Activated CD4-positive, CD25-positive, alpha-beta regulatory T cell treated with anti-CD3 and anti-CD28 coated beads, Interleukin-2, amount 50 U/mL, for 16 hours (primary cell): ENCODE measurements around the gene HTR1A.

ENCODE experiments used
- DNase-seq: peaks from one replicate; pipeline ENCODE4 v3.0.0-alpha.2; 2020; ENCODE audit warnings: low read depth, low spot score

HTR1A gene

DNA sequence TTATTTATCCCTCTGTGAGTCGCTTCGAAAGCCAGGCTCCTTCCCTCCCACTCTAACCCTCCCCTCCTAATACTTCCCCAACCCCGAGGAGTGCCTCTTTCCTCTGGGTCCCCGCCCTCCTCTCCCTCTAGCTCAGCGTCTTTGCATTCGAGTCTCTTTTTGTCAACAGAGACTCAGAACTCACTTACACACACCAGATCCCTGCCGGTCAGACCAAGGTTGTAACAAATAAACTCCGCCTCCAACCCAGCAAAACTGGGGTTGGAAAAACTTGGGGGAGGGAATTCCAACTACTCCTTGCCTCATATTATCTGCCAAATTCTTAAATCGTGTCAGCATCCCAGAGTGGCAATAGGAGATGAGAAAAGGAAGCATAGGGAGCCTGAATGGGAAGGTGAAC is at the start of gene HTR1A:
TSS of gene HTR1A (minus strand) at position 167 of the 400 bp plus-strand sequence. CDS start 726 bp downstream, outside the sequence.
- DNase-seq: no peak

DNA sequence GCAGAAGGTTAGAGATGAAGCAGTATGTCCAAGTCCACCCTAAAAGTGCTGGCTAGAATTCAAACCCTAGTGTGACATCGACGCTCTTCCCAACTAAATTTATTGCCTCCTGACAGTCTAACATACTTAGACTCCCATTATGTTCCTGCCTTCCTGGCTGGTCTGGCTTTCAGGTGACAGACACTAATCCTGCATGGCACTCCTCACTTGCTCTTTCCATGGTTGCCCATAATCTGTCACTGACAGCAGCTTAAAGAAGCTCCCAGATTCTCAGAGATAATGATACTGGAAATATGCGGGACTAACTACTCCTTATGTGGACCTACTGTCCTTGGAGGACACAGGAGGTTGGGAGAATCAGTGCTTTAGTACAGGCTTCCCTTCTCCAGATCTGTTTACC is 41.7 kb upstream of the HTR1A start:
- no peak for DNase-seq

DNA sequence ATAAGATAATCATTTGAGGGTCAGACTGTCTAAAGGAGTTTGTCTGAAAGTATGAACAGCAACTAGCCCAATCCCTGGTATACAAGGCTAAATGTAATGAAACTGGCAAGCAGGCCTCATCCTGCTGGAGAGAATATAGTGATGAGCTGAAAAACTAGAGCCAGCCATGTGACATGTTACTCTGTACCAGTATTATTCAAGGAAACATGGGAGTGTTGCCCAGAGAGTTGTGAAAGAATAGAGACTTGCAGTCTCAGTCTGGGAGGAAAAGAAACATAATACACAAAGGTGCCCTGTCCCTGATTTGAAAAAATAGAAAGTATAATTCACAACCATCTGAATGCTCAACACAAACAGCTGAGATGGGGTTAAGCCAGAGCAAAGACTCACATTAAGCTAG is 37.9 kb upstream of the HTR1A start:
- no peak for DNase-seq

DNA sequence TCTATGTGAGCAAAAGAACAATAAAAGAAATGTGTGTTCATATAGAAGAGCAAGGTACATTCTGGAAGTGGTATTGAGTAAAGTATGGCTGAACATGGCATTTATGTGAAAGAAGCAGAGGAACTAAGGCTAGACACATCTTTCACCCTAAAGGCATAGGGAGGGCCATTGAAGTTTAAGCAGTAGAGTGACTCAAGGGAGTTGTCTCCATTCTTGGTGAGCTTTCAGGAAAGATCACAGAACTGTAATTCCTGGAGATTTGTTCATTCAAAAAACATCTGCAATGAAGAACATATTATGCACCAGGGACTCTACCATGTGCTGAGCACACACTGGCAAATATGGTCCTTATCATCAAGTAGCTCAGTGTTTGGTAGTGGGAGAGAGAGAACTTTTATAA is 24.8 kb upstream of the HTR1A start:
- no peak for DNase-seq

DNA sequence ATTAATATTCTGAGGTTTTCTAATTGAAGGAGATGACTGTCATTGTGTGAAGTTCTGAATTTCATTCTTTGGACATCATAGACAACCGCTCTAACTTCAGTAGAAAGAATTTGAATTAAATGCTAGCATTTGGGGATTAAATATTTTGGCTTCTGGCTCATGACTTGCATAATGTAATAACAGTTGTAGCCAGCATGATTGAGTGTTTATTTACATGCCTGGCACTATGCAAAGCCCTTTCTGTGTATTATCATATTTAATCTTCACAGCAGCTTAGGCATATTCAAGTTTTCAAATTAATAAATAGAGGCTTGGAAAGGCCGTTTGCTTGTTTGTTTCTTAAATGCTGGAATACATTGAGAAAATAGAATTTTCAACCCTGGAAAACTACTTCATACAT is 19.6 kb upstream of the HTR1A start:
- no peak for DNase-seq

DNA sequence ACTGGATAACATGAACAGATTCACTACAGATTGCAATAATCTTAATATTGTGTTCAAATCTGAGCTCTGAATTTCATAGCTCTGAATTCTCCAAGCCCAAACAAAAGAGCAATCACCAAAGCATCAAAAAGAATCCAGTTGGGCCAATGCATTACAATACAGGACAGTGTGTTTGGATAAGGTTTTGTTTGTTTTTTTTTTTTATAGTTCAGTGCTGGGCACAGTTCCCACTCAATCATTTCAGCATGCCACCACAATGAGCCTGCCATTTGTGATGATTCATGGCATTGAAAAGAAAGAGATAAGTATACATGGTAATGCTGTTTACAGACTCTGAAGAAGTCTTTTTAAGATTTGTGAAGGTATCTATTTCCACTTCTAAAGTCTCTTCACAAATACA is 1.7 kb upstream of the HTR1A start:
- DNase-seq: no peak

DNA sequence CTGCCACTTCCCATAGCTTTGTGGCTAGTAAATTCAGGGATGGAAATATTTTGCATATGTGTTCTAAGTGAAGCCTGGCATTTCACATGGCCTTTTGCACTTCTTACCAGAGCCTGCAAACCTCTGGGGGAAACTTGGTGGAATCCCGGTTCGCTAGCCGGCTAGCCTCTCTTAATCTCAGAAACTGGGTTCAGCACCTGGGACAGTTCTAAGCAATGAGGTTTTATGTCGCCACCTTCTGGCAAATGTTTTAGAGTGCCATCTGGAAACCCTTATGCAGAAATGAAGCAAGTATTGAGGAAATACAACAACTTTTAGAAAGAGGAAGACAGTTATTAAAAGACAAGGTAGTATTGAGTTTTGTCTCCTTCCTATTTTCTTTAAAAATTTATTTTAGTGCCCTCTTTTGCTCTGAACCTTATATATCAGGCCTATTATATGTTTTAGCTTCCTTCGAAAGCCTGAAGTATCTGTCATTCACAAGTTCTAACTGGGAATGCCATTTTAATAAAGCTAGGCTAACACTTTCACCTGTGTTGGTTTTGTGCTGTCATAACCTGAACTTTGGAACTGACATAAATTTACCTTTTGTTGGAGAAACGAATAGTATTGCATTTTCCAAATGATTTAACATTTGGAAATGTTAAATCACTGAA is 963 bp upstream of the HTR1A start:
- DNase-seq: no peak

DNA sequence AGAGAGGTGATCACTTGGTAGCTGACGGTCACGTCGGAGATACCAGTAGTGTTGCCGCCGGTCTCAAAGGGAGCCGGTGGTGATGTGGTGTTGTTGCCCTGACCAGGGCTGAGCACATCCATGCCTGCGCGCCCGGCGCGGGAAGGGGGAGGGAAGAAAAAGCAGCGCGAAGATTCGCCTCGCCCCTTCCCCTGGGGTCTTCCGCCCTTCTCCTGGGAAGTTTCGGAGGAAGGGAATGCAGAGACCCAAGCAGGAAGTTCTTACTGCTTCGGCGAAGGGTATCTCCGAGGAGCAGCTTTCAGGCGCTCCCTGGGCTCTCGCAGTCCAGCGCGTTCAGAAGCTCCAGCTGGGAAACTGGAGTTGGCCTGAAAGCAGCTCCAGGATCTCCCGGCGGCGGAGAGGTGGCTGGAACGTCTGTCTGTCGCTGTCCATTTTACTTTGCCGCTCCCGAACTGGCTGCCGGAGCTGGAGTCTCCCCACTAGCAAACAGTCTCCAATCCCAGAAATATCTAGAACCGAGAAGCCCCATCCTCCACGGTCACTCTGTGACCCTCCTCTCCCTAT is 565 bp downstream of the HTR1A start:
- DNase-seq: no peak

DNA sequence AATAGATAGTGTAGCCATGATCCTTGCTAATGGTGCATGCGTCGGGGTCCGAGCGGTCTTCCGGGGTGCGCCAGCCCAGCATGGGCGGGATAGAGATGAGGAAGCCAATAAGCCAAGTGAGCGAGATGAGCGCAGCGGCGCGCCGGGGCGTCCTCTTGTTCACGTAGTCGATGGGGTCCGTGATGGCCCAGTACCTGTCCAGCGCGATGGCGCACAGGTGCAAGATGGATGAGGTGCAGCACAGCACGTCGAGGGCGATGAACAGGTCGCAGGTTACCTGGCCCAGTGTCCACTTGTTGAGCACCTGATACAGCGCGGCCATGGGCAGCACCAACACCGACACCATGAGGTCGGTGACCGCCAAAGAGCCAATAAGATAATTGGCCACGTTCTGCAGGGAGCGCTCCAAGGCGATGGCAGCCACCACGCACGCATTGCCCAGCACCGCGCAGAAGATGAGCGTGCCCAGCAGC is 1.1 kb downstream of the HTR1A start:
- DNase-seq: no peak

DNA sequence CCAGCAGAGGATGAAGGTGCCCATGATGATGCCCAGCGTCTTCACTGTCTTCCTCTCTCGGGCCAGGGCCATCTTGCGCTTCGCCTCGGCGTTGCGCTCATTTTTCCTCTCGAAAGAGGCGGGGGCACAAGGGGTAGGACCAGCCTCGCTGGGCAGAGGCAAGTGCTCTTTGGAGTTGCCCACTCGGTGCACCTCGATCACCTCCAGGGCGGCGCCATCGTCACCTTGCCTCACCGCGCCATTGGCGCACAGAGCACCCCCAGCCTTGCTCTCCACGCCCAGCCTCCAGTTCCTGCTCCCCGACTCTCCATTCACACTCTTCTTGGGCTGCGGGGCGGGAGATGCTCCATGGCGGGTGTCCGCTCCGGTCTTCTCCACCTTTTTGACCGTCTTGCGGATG is 1.6 kb downstream of the HTR1A start:
- no peak for DNase-seq

DNA sequence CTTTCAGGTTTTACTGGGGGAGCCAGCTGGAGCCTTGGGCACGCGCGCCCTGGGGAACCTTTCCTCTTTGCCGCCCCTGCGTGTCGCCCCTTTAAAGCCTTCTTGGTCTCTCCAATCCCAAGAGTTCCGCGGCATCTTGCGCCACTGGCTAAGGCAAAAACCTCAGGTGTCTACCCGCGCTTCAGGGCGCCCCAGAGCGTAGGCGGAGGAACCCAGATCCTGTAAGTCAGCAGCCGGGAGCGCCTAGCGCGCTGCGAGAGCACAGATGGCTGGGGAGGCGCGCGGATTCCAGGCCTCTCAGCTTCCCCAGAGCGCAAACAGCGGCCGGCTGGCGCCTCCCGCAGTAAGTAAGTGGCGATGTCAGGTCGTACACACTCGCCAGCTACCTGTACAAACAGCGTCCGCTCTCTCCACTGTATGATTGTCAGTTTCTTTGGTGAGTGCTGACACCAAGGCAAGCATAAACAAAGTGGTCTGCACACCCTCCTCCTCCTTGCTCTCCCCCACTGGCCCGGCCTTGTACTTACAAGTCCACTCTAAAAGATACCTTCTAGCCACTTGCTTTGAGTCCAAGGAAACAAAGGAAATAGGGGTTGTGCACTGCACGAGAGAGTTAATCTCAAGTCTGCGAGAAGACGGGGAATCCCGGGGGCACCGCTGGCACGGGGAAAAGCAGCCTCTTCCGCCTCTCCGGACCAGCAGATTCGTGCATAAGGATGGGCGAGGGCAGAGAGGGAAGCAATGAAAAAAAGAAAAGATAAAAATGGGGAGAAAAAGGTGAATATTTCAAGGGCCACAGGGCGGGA is 2.9 kb downstream of the HTR1A start:
- DNase-seq: no peak

DNA sequence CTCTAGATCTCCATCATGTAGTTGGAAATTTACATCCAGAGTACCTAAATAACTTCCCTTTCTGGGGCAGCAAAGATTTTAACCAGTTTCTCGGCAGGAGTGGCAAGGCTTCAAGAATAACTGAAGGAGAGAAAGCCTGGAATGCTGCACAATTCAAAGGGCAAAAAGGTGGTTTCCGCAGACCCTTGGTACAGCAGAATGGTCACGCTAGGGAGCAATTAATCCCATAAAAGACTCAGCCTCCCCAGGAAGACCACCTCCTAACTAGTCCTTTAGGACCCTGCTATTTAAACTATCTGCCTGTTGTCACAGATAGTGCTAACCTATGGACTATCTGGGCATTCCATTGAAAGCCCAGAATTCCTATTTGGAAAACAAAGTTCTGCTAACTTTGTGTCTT is 3.6 kb downstream of the HTR1A start:
- DNase-seq: no peak

DNA sequence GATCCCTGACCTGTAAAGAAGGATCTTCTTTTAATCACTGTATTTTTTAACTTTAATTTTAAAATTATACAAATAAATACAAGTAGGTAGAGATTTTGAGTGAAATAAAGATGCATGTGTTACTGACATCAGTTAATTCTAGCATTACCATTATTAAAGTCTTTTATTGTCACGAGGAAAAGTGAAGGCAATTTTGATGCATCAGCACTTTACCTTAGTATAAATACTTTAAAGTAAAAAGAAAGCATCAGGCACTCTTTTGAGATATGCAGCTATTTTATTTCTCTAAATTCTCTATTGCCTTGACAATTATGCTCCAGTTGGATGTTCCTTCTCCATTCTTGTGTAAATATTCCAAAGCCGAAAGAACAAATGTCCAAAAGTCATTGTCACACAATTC is 4.6 kb downstream of the HTR1A start:
- DNase-seq: no peak

DNA sequence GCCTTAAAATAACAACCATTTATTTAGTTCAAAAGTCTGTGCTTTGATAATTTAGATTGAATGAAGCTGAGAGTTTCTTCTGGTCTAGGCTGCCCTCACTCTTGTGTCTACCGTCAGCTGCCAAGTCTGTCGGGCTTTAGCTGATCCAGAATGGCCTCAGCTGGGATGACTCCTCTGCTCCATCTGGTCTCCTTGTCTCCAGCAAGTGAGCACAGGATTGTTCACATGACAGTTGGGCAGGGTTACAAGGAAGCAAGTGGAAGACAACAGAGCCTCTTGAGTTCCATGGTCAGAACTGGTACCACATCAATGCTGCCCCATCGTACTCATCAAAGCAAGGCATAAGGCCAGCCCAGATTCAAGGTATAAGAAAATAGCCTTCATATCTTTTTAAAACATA is 9.0 kb downstream of the HTR1A start:
- DNase-seq: no peak

DNA sequence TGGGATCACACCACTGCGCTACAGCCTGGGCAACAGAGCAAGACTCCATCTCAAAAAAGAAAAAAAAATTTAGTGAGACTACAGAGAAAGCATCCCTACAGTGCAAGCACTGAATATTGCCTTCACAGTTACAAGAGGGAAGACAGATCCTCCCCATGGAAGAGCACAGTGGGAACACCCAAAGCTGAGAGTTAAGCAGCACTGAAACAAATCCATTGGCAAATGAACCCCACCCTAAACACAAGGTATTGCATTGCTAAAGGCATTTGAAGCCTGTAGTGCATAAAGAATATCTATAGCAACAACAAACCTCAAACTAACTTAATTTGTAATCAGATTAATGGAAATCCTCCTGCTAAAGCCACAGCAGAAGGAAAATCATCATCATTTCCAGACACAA is 27.1 kb downstream of the HTR1A start:
- DNase-seq: no peak

DNA sequence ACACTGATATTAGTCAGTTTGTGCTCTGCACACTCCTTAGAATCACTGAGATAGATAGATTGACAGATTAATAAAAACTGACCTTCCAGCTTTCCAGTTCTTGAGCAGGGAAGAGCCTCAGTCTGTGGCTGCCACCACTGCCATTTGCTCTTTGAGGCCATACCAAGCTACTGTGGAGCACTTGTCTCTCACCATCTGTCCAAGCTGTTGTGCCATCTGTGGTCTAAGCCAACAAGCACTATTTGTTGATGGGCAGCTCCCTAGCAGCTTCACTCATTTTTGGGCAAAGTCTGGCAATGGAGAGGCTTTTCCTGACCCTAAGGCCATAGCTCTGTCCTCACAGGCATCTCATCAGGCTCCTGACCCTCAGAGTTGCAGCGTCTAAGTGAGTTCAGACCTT is 30.4 kb downstream of the HTR1A start:
- no peak for DNase-seq

DNA sequence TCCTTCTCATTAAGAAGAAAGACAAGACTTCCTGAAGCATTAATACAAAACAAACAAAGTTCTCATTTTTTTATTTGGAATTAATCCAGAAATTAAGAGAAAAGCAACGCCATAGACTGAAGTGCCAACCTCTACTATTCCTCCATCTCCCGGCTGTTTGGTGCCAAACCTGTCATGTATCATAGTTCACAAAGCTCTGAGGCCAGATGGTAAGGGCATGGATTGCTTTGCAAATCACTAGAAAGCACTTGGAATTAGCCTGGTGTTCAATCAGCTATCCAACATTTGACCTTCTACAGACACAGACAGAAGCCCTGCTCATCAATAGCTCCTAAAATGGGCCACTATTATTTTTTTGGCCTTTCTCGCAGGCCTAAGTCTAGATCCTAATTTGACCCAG is 33.8 kb downstream of the HTR1A start:
- no peak for DNase-seq

DNA sequence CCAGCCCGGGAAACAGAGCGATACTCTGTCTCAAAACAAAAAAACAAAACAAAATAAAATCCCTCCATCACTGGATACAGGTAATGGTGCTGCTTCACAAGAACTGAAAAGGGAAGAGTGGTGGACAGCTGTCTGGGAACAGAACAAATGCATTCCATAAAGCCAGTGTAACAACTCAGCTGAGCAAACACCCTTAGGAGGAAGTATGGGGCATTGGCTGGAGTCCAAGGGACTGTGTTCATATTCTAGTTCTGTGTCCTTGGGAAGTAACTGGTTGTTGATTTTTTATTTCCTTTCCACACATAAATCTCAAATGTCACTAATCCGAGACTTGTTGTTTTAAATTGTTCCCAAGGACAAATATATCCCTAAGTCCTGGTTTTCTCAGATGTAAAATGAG is 38.3 kb downstream of the HTR1A start:
- no peak for DNase-seq

DNA sequence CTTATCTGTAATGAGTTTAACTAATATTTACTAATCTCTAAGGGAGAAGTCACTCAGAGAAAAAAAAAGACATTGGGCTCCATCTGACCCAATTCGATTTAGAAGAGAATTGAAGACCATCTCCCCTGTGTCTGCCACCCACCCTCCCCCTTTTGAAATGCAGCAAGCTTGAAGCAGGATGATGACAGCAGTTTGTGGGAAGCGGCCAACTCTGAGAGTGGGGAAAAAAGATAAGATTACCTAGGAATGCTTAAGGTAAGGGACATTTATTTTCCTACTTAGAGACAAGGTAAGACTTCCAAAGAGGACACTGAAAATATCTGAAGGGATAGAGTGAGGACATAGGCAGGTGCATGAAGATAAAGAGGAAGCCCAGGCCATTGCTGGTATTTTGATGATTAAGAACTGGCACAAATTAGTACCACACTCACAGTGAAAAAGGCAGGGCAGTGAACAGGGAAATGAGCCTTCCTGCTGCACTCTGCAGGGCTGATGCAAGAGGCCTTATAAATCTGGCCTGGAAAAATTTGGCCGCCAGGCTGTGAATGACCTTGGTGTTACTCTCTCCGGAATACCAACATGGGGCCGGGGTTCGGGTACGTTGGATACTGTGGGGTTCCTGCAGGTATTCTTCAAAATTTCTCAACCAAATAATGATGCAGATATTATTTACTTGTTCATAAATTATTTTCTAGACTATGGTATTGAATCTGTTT is 42.3 kb downstream of the HTR1A start:
- DNase-seq: no peak

DNA sequence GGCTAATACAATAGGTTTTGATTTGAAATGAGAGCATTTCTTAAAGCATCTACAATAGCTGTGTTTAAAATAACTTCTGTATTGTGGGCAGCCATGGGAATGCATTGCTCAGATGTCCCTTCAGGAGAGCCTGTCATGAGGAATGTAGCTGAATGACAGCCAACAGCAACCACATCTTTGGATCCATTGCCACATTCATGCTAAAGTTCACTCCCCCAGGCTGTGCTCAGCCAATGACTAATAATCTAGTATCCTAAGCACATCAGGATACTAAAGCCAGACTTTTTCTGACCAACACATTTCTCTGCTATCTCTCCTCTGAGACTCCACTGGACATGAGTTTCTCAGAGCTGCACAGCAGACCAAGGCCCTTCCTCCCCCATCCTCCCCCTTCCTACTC is 45.5 kb downstream of the HTR1A start:
- DNase-seq: no peak

DNA sequence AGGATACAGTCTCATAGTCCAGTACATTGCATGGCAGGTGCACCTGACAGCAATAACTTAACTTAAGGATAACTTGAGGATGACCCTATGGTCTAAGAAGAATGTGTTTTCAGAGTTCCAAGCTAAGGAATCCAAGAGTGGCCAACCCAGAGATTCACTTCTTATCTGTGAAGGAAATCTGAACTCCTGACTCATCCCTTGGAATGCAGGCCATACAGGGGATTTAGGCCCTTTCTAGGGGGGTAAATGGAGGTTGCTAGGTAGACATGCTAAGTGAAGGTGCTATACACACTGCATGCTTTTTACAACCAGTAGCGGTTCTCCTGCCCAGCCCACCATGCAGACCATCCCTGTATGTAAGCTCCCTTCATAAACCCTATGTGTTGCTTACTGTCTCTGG is 50.4 kb downstream of the HTR1A start:
- DNase-seq: no peak
